ENCODE data around the gene LSG1. TPM values are rescaled to one million over a fixed set of nuclear protein-coding genes. Genes with fewer than 3 reads are reported as not detected.
A peak's percentile ranks its signal among the peaks of the same experiment; 100 is the strongest.

The LSG1 gene
- total RNA-seq, 1 experiment from 2014 or later, result 81.3 TPM

- H3K27ac ChIP-seq (ENCODE audit: low read depth, low read length, poor library complexity, severe bottlenecking), result no peak overlapping the region
- no peak overlapping the region for H3K4me3 ChIP-seq (ENCODE audit: low read depth, low read length, poor library complexity, severe bottlenecking)
- no peaks in the 10 kb centered on the region for H3K9me3 ChIP-seq (ENCODE audit: low read depth, low read length, poor library complexity, severe bottlenecking)
- ChIA-PET CTCF (interaction anchor here (0.6 kb wide), 1 partner anchor 261 kb away, joined by 3 read pairs; no protein-coding TSS in a partner anchor), POLR2A (ENCODE audit: low non-redundant PET) (no interaction called here)
- H3K36me3 ChIP-seq (ENCODE audit: insufficient read depth, low read length, poor library complexity, severe bottlenecking), result no peaks in the 10 kb centered on the region
- no peak for DNase-seq (ENCODE audit: low spot score)
- BruUV-seq (replicated peaks), result no TSS peak
- intact Hi-C loops (cut with micrococcal nuclease; ENCODE audit: unreplicated experiment), result no loop called here
- H3K4me1 ChIP-seq (ENCODE audit: insufficient read depth, low read length, poor library complexity, severe bottlenecking), result no peaks in the 10 kb centered on the region
- no peaks in the 10 kb centered on the region for H3K27me3 ChIP-seq (replicated peaks; ENCODE audit: insufficient read depth, low read depth, low read length, poor library complexity)
- TF ChIP-seq EZH2 (IDR thresholded peaks at IDR 0.05; ENCODE audit: borderline replicate concordance, low read depth, low read length, poor library complexity, severe bottlenecking) (no peak), CTCF (conservative IDR thresholded peaks at IDR 0.05; ENCODE audit: low read depth, low read length) (no peak)
Observed at GRCh38 chr3:194604126-194604525, 67.9 kb downstream of the LSG1 start.

- no TSS peak for BruUV-seq (replicated peaks)
- no peaks in the 10 kb centered on the region for H3K4me1 ChIP-seq (ENCODE audit: insufficient read depth, low read length, poor library complexity, severe bottlenecking)
- CTCF ChIA-PET, result no interaction called here
- intact Hi-C loops (cut with micrococcal nuclease; ENCODE audit: unreplicated experiment), result no loop called here
- DNase-seq (ENCODE audit: low spot score), result no peak
- H3K27ac ChIP-seq (ENCODE audit: low read depth, low read length, poor library complexity, severe bottlenecking), result no peak overlapping the region
- no peaks in the 10 kb centered on the region for H3K9me3 ChIP-seq (ENCODE audit: low read depth, low read length, poor library complexity, severe bottlenecking)
- POLR2A ChIA-PET (ENCODE audit: low non-redundant PET), result no interaction called here
- no peaks in the 10 kb centered on the region for H3K27me3 ChIP-seq (replicated peaks; ENCODE audit: insufficient read depth, low read depth, low read length, poor library complexity)
- no peak overlapping the region for H3K4me3 ChIP-seq (ENCODE audit: low read depth, low read length, poor library complexity, severe bottlenecking)
- TF ChIP-seq CTCF (conservative IDR thresholded peaks at IDR 0.05; ENCODE audit: low read depth, low read length) (no peak), EZH2 (IDR thresholded peaks at IDR 0.05; ENCODE audit: borderline replicate concordance, low read depth, low read length, poor library complexity, severe bottlenecking) (no peak)
- no peaks in the 10 kb centered on the region for H3K36me3 ChIP-seq (ENCODE audit: insufficient read depth, low read length, poor library complexity, severe bottlenecking)
Observed at GRCh38 chr3:194602669-194603171, 69.3 kb downstream of the LSG1 start.

- POLR2A ChIA-PET (ENCODE audit: low non-redundant PET), result no interaction called here
Observed at GRCh38 chr3:194598771-194599557, 73.0 kb downstream of the LSG1 start.

More at GRCh38 chr3:194598771-194599557, 73.0 kb downstream of the LSG1 start:
- Histone ChIP-seq H3K9me3 (ENCODE audit: low read depth, low read length, poor library complexity, severe bottlenecking) (no peaks in the 10 kb centered on the region), H3K27ac (ENCODE audit: low read depth, low read length, poor library complexity, severe bottlenecking) (no peak overlapping the region), H3K4me1 (ENCODE audit: insufficient read depth, low read length, poor library complexity, severe bottlenecking) (peaks cover 4% of the 10 kb centered on the region), H3K36me3 (ENCODE audit: insufficient read depth, low read length, poor library complexity, severe bottlenecking) (no peaks in the 10 kb centered on the region), H3K27me3 (replicated peaks; ENCODE audit: insufficient read depth, low read depth, low read length, poor library complexity) (no peaks in the 10 kb centered on the region), H3K4me3 (ENCODE audit: low read depth, low read length, poor library complexity, severe bottlenecking) (no peak overlapping the region)
- CTCF ChIA-PET, result no interaction called here
- peak; percentile 47 for DNase-seq (ENCODE audit: low spot score)
- BruUV-seq (replicated peaks), result no TSS peak
- no peak for TF ChIP-seq EZH2 (IDR thresholded peaks at IDR 0.05; ENCODE audit: borderline replicate concordance, low read depth, low read length, poor library complexity, severe bottlenecking)
- TF ChIP-seq CTCF (conservative IDR thresholded peaks at IDR 0.05; ENCODE audit: low read depth, low read length), result no peak
- intact Hi-C loops (cut with micrococcal nuclease; ENCODE audit: unreplicated experiment), result no loop called here
